CD4-positive, alpha-beta T cell (primary cell): Measurements from ENCODE around the gene SPP2. TPM values are rescaled to one million over a fixed set of nuclear protein-coding genes. Genes with fewer than 3 reads are reported as not detected.
A peak's percentile ranks its signal among the peaks of the same experiment; 100 is the strongest.

ENCODE experiments used
- ATAC-seq: fragments of 200-7000 bp; cut with Tn5 transposase; one replicate; pipeline ENCODE4 v1.10.0; 2022; ENCODE audit warnings: mild to moderate bottlenecking; ENCODE audit not compliant: poor library complexity
- CTCF ChIA-PET: fragments of 350-600 bp; sonication (Branson Sonifier 250); formaldehyde crosslinking; loops from one replicate; lab custom pipeline; 2021; ENCODE audit warnings: antibody characterized with exemption, inconsistent platforms; lab: Charles Lee
- POLR2A ChIA-PET: fragments of 350-600 bp; sonication (Branson Sonifier 250); formaldehyde crosslinking; loops from one replicate; lab custom pipeline; 2021; ENCODE audit warnings: antibody characterized with exemption, inconsistent platforms; lab: Charles Lee
- DNase-seq, 14 experiments: peaks; one replicate each; pipeline ENCODE4 v3.0.0-alpha.2; 2013 to 2020; ENCODE audit warnings: mixed read lengths in 2 of 14
- H3K27ac ChIP-seq, 2 donors: one replicate each; pipeline versions ENCODE4 v1.5.1 to v1.7.0; 2013; ENCODE audit warnings: low read length in 2 of 2, low read depth in 1 of 2, mild to moderate bottlenecking in 1 of 2
- H3K27me3 ChIP-seq, 2 experiments: 1 replicate in 1 of 2; 2 replicates in 1 of 2; pipeline versions ENCODE4 v1.6.1 to v1.7.0; 2013; ENCODE audit warnings: low read length in 2 of 2, control low read depth in 1 of 2, mild to moderate bottlenecking in 1 of 2, moderate library complexity in 1 of 2; ENCODE audit not compliant: insufficient read depth in 2 of 2, control insufficient read depth in 1 of 2
- H3K36me3 ChIP-seq: one replicate; pipeline ENCODE4 v1.6.1; 2013; ENCODE audit warnings: low read length, control low read depth; ENCODE audit not compliant: insufficient read depth
- H3K4me1 ChIP-seq: one replicate; pipeline ENCODE4 v1.6.1; 2013; ENCODE audit warnings: low read length, control low read depth; ENCODE audit not compliant: insufficient read depth
- H3K4me3 ChIP-seq: one replicate; pipeline ENCODE4 v1.5.1; 2013; ENCODE audit warnings: mild to moderate bottlenecking, low read length, moderate library complexity
- H3K9me3 ChIP-seq, 2 experiments: 1 replicate in 1 of 2; 2 replicates in 1 of 2; pipeline versions ENCODE4 v1.6.1 to v1.7.0; 2013; ENCODE audit warnings: low read length in 2 of 2, mild to moderate bottlenecking in 2 of 2, control low read depth in 1 of 2, moderate library complexity in 1 of 2; ENCODE audit not compliant: control insufficient read depth in 1 of 2, insufficient read depth in 1 of 2
- H3K27ac Mint-ChIP-seq: one replicate; pipeline ENCODE4 v1.8.0; 2020; ENCODE audit warnings: mixed read lengths
- H3K27me3 Mint-ChIP-seq: one replicate; pipeline ENCODE4 v1.8.0; 2021; ENCODE audit warnings: mixed read lengths
- H3K36me3 Mint-ChIP-seq: one replicate; pipeline ENCODE4 v1.8.0; 2021; ENCODE audit warnings: low read depth, mixed read lengths
- H3K4me1 Mint-ChIP-seq: one replicate; pipeline ENCODE4 v1.8.0; 2021; ENCODE audit warnings: low read depth, mixed read lengths
- H3K4me3 Mint-ChIP-seq: one replicate; pipeline ENCODE4 v1.8.0; 2020; ENCODE audit warnings: mild to moderate bottlenecking, mixed read lengths
- H3K9me3 Mint-ChIP-seq: one replicate; pipeline ENCODE4 v1.8.0; 2020; ENCODE audit warnings: mixed read lengths
- intact Hi-C, 2 experiments: fragments of 100-400 bp; cut with DNase I in 1 of 2; cut with micrococcal nuclease in 1 of 2; formaldehyde crosslinking; loops; one replicate each; pipeline versions ENCODE4 v1.15.1 to v1.9.0; 2023 to 2025; cut with DNase I, micrococcal nuclease
- total RNA-seq, 174 experiments: library from RNA in 2 of 174; stranded (reverse) in 2 of 174; gene quantifications; one replicate each; pipeline ENCODE4 v1.2.3 and lab custom pipeline; 2021 to 2026
- TF ChIP-seq, protein P1 (sequence below): fragments of 200-600 bp; IDR thresholded peaks from one replicate; pipeline ENCODE4 v1.8.0; 2022; ENCODE audit warnings: antibody characterized with exemption, mild to moderate bottlenecking

SPP2 gene
- total RNA-seq, 2 experiments from 2014 or later: not detected

DNA sequence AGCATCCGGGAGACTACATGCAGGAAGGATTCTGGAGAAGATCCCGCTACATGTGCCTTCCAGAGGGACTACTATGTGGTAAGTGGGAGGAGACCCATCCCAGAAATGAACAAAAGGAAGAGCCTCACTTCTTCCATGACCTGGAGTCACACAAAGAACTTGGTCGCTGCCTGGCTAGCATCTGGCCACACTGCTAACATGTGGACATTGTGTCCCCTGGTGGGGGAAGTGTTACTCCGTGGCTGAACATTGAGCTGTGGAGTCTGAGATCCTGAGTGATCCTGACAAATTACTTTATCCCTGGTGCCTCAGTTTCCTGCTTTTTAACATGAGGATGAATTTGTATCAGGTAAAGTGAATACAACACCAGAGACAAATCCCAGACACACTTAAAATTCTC, 8.4 kb downstream of the SPP2 start:
- Mint-ChIP-seq H3K36me3 (no peaks in the 10 kb centered on the region), H3K4me1 (no peaks in the 10 kb centered on the region), H3K9me3 (no peaks in the 10 kb centered on the region), H3K27ac (no peak overlapping the region), H3K4me3 (no peak overlapping the region), H3K27me3 (no peaks in the 10 kb centered on the region)
- DNase-seq: no peak
- ChIA-PET CTCF (no interaction called here), POLR2A (no interaction called here)
- peaks cover 8% of the 10 kb centered on the region for H3K4me1 ChIP-seq
- no peaks in the 10 kb centered on the region for H3K36me3 ChIP-seq
- no peaks in the 10 kb centered on the region for H3K9me3 ChIP-seq
- H3K27ac ChIP-seq: no peak overlapping the region
- no peak overlapping the region for H3K4me3 ChIP-seq
- H3K27me3 ChIP-seq: no peaks in the 10 kb centered on the region
- TF ChIP-seq, protein P1, sequence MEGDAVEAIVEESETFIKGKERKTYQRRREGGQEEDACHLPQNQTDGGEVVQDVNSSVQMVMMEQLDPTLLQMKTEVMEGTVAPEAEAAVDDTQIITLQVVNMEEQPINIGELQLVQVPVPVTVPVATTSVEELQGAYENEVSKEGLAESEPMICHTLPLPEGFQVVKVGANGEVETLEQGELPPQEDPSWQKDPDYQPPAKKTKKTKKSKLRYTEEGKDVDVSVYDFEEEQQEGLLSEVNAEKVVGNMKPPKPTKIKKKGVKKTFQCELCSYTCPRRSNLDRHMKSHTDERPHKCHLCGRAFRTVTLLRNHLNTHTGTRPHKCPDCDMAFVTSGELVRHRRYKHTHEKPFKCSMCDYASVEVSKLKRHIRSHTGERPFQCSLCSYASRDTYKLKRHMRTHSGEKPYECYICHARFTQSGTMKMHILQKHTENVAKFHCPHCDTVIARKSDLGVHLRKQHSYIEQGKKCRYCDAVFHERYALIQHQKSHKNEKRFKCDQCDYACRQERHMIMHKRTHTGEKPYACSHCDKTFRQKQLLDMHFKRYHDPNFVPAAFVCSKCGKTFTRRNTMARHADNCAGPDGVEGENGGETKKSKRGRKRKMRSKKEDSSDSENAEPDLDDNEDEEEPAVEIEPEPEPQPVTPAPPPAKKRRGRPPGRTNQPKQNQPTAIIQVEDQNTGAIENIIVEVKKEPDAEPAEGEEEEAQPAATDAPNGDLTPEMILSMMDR: no peak
- intact Hi-C loops: no loop called here
- no peak for ATAC-seq

DNA sequence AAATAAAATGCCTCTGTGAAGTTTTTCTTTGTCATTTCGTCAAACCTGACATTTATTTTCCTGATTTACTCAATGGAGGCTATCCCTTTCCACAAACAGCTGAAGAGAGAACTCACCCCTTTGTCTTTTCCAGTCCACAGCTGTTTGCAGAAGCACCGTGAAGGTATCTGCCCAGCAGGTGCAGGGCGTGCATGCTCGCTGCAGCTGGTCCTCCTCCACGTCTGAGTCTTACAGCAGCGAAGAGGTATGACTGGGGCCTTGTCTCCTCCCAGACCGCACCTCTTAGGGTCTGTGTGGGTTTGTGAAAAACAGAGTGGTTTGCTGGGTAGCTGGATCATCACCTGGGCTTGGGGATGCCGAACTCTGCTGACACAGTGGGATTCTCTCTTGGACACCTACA, 9.7 kb downstream of the SPP2 start:
- H3K27ac ChIP-seq: no peak overlapping the region
- no peaks in the 10 kb centered on the region for H3K27me3 Mint-ChIP-seq
- no peak overlapping the region for H3K4me3 ChIP-seq
- no peaks in the 10 kb centered on the region for H3K9me3 Mint-ChIP-seq
- H3K27ac Mint-ChIP-seq: no peak overlapping the region
- no peaks in the 10 kb centered on the region for H3K36me3 ChIP-seq
- H3K4me1 ChIP-seq: peaks cover 8% of the 10 kb centered on the region
- H3K4me3 Mint-ChIP-seq: no peak overlapping the region
- no peak for DNase-seq
- no peaks in the 10 kb centered on the region for H3K27me3 ChIP-seq
- CTCF ChIA-PET: no interaction called here
- H3K36me3 Mint-ChIP-seq: no peaks in the 10 kb centered on the region
- ATAC-seq: no peak
- peaks cover 5% of the 10 kb centered on the region for H3K4me1 Mint-ChIP-seq
- H3K9me3 ChIP-seq: peaks cover 0 to under 1% of the 10 kb centered on the region in 2 experiments
- POLR2A ChIA-PET: no interaction called here
- intact Hi-C loops: no loop called here
- TF ChIP-seq, protein P1: no peak

DNA sequence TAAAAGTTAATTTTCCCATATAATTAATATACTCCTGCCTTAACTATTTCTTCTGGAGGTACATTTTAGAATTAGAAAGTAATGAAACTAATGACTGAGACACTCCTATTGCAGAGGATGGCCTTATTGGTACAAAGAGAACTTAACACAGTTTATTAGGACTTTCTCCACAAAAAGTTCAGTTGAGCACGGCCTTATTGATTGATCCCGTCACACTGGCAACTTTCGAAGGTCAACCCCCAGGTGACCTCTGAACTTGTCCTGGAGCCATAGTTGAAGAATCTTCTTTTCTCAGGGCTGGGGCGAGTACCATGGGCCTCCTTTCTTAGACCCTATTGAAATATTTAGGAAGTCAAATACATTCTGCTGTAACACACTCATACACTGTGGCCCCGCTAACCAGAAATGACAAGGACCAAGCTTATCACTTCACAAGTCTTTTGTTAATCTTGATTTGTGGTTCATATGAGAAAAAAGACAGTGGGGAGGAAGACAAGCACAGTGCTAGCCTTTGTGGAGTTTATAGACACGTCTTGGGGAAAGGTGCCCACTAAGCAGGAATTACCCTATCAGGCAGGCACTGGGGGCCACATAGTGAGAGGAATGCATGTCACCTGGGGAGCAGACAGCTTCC, 11.2 kb downstream of the SPP2 start:
- Mint-ChIP-seq H3K27ac (no peak overlapping the region), H3K36me3 (no peaks in the 10 kb centered on the region), H3K4me3 (no peak overlapping the region), H3K9me3 (no peaks in the 10 kb centered on the region), H3K27me3 (no peaks in the 10 kb centered on the region), H3K4me1 (peaks cover 5% of the 10 kb centered on the region)
- Histone ChIP-seq H3K27ac (no peak overlapping the region), H3K4me1 (peaks cover 8% of the 10 kb centered on the region), H3K4me3 (no peak overlapping the region), H3K36me3 (no peaks in the 10 kb centered on the region), H3K27me3 (no peaks in the 10 kb centered on the region), H3K9me3 (peaks cover 0 to 3% of the 10 kb centered on the region in 2 experiments)
- CTCF ChIA-PET: interaction anchor here (0.6 kb wide), 1 partner anchor 379 kb away, joined by 3 read pairs; no protein-coding TSS in a partner anchor
- POLR2A ChIA-PET: no interaction called here
- TF ChIP-seq, protein P1: no peak
- DNase-seq (peak in 1 of 14 experiments; percentile 38), ATAC-seq (no peak)
- intact Hi-C loops: no loop called here
